Neutrophil (primary cell): ENCODE results near the gene CHRNB1.

Source experiments
- H3K27ac ChIP-seq: fragments of 200-600 bp; sonication (generic); 2 replicates; pipeline ENCODE4 v1.5.1; 2016; ENCODE audit warnings: mild to moderate bottlenecking, moderate library complexity
- H3K27me3 ChIP-seq: fragments of 200-600 bp; sonication (generic); 2 replicates; pipeline ENCODE4 v1.6.0; 2016; ENCODE audit warnings: mild to moderate bottlenecking
- H3K36me3 ChIP-seq: fragments of 200-600 bp; sonication (generic); 2 replicates; pipeline ENCODE4 v1.5.1; 2017
- H3K4me1 ChIP-seq, 2 experiments: fragments of 200-600 bp in 1 of 2; sonication (generic) in 1 of 2; 1 replicate in 1 of 2; 2 replicates in 1 of 2; pipeline versions ENCODE4 v1.5.1 to v1.6.1; 2013 to 2016; ENCODE audit warnings: low read depth in 1 of 2, low read length in 1 of 2, mild to moderate bottlenecking in 1 of 2, moderate library complexity in 1 of 2; ENCODE audit not compliant: control insufficient read depth in 1 of 2, insufficient read depth in 1 of 2
- H3K4me3 ChIP-seq, 2 experiments: fragments of 200-600 bp in 1 of 2; sonication (generic) in 1 of 2; 1 replicate in 1 of 2; 2 replicates in 1 of 2; pipeline ENCODE4 v1.5.1; 2013 to 2016; ENCODE audit warnings: low read depth in 1 of 2, low read length in 1 of 2, mild to moderate bottlenecking in 1 of 2, moderate library complexity in 1 of 2
- H3K9me3 ChIP-seq: fragments of 200-600 bp; sonication (generic); 2 replicates; pipeline ENCODE4 v1.5.1; 2016
- TF ChIP-seq, protein P1 (sequence below): fragments of 200-600 bp; sonication (generic); IDR thresholded peaks from 2 replicates; pipeline ENCODE4 v1.5.1; 2016; ENCODE audit warnings: antibody characterized with exemption

The CHRNB1 gene

DNA sequence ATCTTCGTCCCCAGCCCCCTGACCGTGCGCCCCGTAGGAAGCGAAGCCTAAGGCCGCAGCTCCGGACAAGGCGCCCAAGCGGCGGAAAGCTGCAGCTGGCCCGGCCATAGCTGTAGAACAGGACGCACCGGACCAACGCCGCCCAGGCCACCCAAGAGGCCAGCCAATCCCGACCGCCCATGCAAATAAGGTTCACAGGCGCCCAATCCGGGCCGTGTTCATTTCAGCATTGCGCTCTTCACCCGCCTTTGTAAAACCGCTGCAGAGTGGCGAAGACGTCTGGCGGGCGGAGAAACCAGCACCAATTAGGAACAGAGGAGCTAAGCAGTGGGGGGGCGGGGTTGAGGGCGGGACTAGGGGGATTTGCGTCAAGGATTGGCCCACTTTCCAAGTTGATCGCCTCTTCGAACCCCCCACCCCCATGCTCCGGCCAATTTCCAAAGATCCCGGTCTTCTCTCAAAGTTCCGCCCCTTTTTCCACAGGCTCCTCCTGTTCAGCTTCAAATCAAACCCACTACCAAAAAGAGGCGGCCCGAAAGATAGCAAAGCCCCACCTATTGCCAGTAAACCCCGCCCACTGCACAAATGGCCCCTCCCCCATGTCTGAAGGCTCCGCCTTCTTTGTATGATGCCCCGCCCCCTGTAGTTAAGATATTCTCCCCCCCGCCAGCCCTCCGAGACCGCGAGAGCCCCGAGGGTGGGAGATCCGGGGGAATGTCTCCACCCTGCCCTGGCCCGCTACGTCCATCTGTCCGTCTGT lies 40.7 kb upstream of the CHRNB1 start, which contains the start of gene TMEM256:
Gene TMEM256 (minus strand): TSS at position 121 of the 760 bp plus-strand sequence. CDS start 13 bp downstream, at position 108.
- H3K4me1 ChIP-seq, result peaks cover 14 to 30% of the 10 kb centered on the region in 2 experiments
- TF ChIP-seq, protein P1, sequence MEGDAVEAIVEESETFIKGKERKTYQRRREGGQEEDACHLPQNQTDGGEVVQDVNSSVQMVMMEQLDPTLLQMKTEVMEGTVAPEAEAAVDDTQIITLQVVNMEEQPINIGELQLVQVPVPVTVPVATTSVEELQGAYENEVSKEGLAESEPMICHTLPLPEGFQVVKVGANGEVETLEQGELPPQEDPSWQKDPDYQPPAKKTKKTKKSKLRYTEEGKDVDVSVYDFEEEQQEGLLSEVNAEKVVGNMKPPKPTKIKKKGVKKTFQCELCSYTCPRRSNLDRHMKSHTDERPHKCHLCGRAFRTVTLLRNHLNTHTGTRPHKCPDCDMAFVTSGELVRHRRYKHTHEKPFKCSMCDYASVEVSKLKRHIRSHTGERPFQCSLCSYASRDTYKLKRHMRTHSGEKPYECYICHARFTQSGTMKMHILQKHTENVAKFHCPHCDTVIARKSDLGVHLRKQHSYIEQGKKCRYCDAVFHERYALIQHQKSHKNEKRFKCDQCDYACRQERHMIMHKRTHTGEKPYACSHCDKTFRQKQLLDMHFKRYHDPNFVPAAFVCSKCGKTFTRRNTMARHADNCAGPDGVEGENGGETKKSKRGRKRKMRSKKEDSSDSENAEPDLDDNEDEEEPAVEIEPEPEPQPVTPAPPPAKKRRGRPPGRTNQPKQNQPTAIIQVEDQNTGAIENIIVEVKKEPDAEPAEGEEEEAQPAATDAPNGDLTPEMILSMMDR, result peak; percentile 84
- H3K9me3 ChIP-seq, result no peaks in the 10 kb centered on the region

GRCh38 chr17:7404737-7405349 lies 40.0 kb upstream of the CHRNB1 start:
- Histone ChIP-seq H3K36me3 (no peaks in the 10 kb centered on the region), H3K4me3 (peak overlapping the region; percentile 65 to 71), H3K27me3 (peaks cover 56% of the 10 kb centered on the region), H3K4me1 (peaks cover 14 to 30% of the 10 kb centered on the region in 2 experiments), H3K27ac (peak overlapping the region; percentile 72), H3K9me3 (no peaks in the 10 kb centered on the region)
- TF ChIP-seq, protein P1, result no peak

More for the DNA sequence above, 40.7 kb upstream of the CHRNB1 start, which contains the start of gene TMEM256:
- peaks cover 49% of the 10 kb centered on the region for H3K27me3 ChIP-seq
- peak within 1 kb of the TSS; percentile 65 to 71 for H3K4me3 ChIP-seq
- no peaks in the 10 kb centered on the region for H3K36me3 ChIP-seq
- H3K27ac ChIP-seq, result peak within 1 kb of the TSS; percentile 72

DNA sequence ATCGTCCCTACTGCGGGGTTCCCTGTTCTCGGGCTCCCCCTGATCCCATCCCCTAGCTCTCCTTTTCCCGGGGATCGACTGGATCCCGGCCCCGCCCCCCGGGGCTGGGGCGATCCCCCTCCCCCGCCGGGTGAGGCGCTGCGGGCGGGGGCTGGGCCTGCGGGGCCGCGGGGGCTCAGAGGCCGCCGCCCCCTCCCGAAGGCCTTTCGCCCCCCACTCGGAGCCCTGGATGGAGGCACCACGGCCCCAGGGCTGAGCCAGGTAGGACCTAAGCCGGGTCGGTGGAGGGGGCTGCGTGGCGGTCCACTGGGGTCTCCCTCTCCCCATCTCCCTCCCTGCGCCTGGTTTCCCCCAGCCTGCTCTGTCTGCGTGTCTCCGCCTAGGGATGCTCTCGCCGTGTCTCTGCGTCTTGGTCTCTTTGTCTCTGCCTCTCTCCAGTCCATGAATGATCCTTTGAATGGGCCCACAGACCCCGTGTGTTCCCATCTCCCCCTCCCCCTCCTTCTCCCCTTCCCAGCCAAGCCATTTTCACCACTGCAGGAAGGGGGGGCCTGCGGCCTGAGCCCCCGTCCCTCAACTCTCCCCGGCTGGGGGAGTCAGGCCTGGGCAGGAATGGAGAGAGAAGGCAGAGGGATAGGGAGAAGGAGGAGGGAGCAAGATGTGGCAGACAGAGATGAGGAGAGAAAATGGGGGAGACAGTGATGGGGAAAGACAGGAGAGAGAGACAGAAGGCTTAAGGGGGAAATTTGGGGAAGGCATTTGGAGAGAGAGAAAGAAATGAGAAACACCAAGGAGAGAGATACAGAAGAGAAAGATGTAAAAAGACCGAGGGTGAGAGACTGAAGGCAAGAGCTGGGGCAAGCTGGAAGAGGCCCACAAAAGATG lies 39.3 kb upstream of the CHRNB1 start:
- Histone ChIP-seq H3K4me1 (peaks cover 14 to 30% of the 10 kb centered on the region in 2 experiments), H3K9me3 (no peaks in the 10 kb centered on the region), H3K27me3 (peaks cover 62% of the 10 kb centered on the region), H3K27ac (no peak overlapping the region), H3K4me3 (peak overlapping the region in 1 of 2 experiments; percentile 65), H3K36me3 (no peaks in the 10 kb centered on the region)
- TF ChIP-seq, protein P1, result no peak

GRCh38 chr17:7406235-7406825 lies 38.5 kb upstream of the CHRNB1 start:
- Histone ChIP-seq H3K4me1 (peaks cover 14 to 30% of the 10 kb centered on the region in 2 experiments), H3K9me3 (no peaks in the 10 kb centered on the region), H3K27ac (no peak overlapping the region), H3K4me3 (no peak overlapping the region), H3K27me3 (peaks cover 69% of the 10 kb centered on the region), H3K36me3 (no peaks in the 10 kb centered on the region)
- TF ChIP-seq, protein P1, result no peak

DNA sequence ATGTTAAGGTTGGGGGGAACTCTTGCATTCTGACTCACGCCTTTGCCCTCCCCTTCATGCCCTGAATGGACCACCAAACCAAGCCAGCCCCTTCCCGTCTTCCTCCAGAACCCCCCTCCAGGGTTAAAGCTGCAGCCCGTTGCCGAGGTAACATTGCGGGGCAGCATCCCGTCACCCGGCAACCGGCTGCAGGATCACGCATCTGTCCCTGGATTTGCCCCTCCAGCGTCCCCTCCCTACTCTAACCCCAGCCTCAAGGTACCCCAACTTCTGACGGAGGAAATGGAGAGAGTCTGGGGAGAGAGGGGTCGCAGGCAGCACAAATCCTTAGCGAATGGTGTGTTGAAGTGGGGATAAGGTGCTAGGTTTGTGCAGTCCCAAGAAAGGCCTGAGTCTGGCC lies 37.8 kb upstream of the CHRNB1 start:
- peaks cover 73% of the 10 kb centered on the region for H3K27me3 ChIP-seq
- TF ChIP-seq, protein P1, result no peak
- no peak overlapping the region for H3K4me3 ChIP-seq
- no peak overlapping the region for H3K27ac ChIP-seq
- no peaks in the 10 kb centered on the region for H3K36me3 ChIP-seq
- H3K4me1 ChIP-seq, result peaks cover 14 to 30% of the 10 kb centered on the region in 2 experiments
- no peaks in the 10 kb centered on the region for H3K9me3 ChIP-seq
